ENCODE data around the gene DCUN1D2.

DCUN1D2 gene

GRCh38 chr13:113490496-113491417 is at the start of gene DCUN1D2:
Gene DCUN1D2 (minus strand): TSS chr13:113490711. CDS start chr13:113490669, 42 bp downstream.
- peak within 1 kb of the TSS; percentile 75 for H3K4me3 ChIP-seq (ENCODE audit: low read depth, low read length)
- peak; percentile 53 for DNase-seq (ENCODE audit: low read depth, low spot score)
- CTCF ChIA-PET = interaction anchor here (0.6 to 1.6 kb wide), 4 partner anchors 10 to 40 kb away, joined by 3 to 4 read pairs (median 4); no protein-coding TSS in a partner anchor
- no peak for TF ChIP-seq CTCF (IDR thresholded peaks at IDR 0.05; ENCODE audit: insufficient read depth, low read length, missing control alignments)
- POLR2A ChIA-PET = interaction anchor here (1.0 kb wide), 1 partner anchor 13 kb away, joined by 3 read pairs; no protein-coding TSS in a partner anchor

GRCh38 chr13:113539822-113540221 is 49.3 kb upstream of the DCUN1D2 start:
- DNase-seq (ENCODE audit: low read depth, low spot score) = no peak
- TF ChIP-seq CTCF (IDR thresholded peaks at IDR 0.05; ENCODE audit: insufficient read depth, low read length, missing control alignments) = no peak
- POLR2A ChIA-PET = no interaction called here
- CTCF ChIA-PET = no interaction called here
- H3K4me3 ChIP-seq (ENCODE audit: low read depth, low read length) = no peak overlapping the region

- TF ChIP-seq CTCF (IDR thresholded peaks at IDR 0.05; ENCODE audit: insufficient read depth, low read length, missing control alignments) = no peak
- H3K4me3 ChIP-seq (ENCODE audit: low read depth, low read length) = no peak overlapping the region
- POLR2A ChIA-PET = no interaction called here
- no peak for DNase-seq (ENCODE audit: low read depth, low spot score)
- CTCF ChIA-PET = interaction anchor here (1.0 kb wide), 1 partner anchor 23 kb away, joined by 3 read pairs; no protein-coding TSS in a partner anchor
These were observed 48.7 kb upstream of the DCUN1D2 start for GRCh38 chr13:113539176-113539575.

GRCh38 chr13:113538689-113539058 is 48.2 kb upstream of the DCUN1D2 start:
- POLR2A ChIA-PET = no interaction called here
- DNase-seq (ENCODE audit: low read depth, low spot score) = no peak

GRCh38 chr13:113537909-113538688 is 47.6 kb upstream of the DCUN1D2 start:
- no peak for TF ChIP-seq CTCF (IDR thresholded peaks at IDR 0.05; ENCODE audit: insufficient read depth, low read length, missing control alignments)
- no peak for DNase-seq (ENCODE audit: low read depth, low spot score)
- ChIA-PET CTCF (no interaction called here), POLR2A (no interaction called here)
- no peak overlapping the region for H3K4me3 ChIP-seq (ENCODE audit: low read depth, low read length)

More at GRCh38 chr13:113538689-113539058, 48.2 kb upstream of the DCUN1D2 start:
- CTCF ChIA-PET = interaction anchor here (1.0 kb wide), 1 partner anchor 23 kb away, joined by 3 read pairs; no protein-coding TSS in a partner anchor
- TF ChIP-seq CTCF (IDR thresholded peaks at IDR 0.05; ENCODE audit: insufficient read depth, low read length, missing control alignments) = no peak
- H3K4me3 ChIP-seq (ENCODE audit: low read depth, low read length) = no peak overlapping the region

- no peak for TF ChIP-seq CTCF (IDR thresholded peaks at IDR 0.05; ENCODE audit: insufficient read depth, low read length, missing control alignments)
- DNase-seq (ENCODE audit: low read depth, low spot score) = no peak
- CTCF ChIA-PET = interaction anchor here (0.7 kb wide), 1 partner anchor 78 kb away, joined by 3 read pairs; no protein-coding TSS in a partner anchor
- no peak overlapping the region for H3K4me3 ChIP-seq (ENCODE audit: low read depth, low read length)
- POLR2A ChIA-PET = no interaction called here
These were observed 46.7 kb upstream of the DCUN1D2 start for GRCh38 chr13:113537205-113537604.
